Osteoblast (primary cell): ENCODE data around the gene MPO. TPM values are rescaled to one million over a fixed set of nuclear protein-coding genes. Genes with fewer than 3 reads are reported as not detected.

Experiments used
- DNase-seq: peaks from one replicate; pipeline ENCODE4 v3.0.0; 2011; ENCODE audit warnings: low spot score, mixed read lengths; ENCODE audit not compliant: insufficient read length; ENCODE audit errors: missing footprints
- H2AFZ ChIP-seq: 2 replicates; pipeline ENCODE4 v1.6.0; 2011; ENCODE audit warnings: mild to moderate bottlenecking, low read length
- H3K27ac ChIP-seq: 2 replicates; pipeline ENCODE4 v1.5.1; 2011; ENCODE audit warnings: mild to moderate bottlenecking, low read depth, low read length, moderate library complexity
- H3K27me3 ChIP-seq: 2 replicates; pipeline ENCODE4 v1.6.0; 2012; ENCODE audit warnings: mild to moderate bottlenecking, control low read depth, inconsistent platforms, low read length, moderate library complexity; ENCODE audit not compliant: insufficient read depth
- H3K36me3 ChIP-seq: 2 replicates; pipeline ENCODE4 v1.5.1; 2011; ENCODE audit warnings: mild to moderate bottlenecking, low read length, control low read depth, moderate library complexity; ENCODE audit not compliant: insufficient read depth
- H3K4me1 ChIP-seq: 2 replicates; pipeline ENCODE4 v1.5.1; 2011; ENCODE audit warnings: mild to moderate bottlenecking, low read length, control low read depth, moderate library complexity; ENCODE audit not compliant: insufficient read depth
- H3K4me2 ChIP-seq: 2 replicates; pipeline ENCODE4 v1.6.0; 2011; ENCODE audit warnings: mild to moderate bottlenecking, low read length; ENCODE audit not compliant: insufficient read depth
- H3K4me3 ChIP-seq: fragments of 200-600 bp; sonication (generic); 3 replicates; pipeline ENCODE4 v1.5.1; 2012; ENCODE audit warnings: mild to moderate bottlenecking, low read length, inconsistent platforms; ENCODE audit not compliant: insufficient read depth
- H3K79me2 ChIP-seq: 2 replicates; pipeline ENCODE4 v1.6.0; 2012; ENCODE audit warnings: mild to moderate bottlenecking, low read length, control low read depth, inconsistent platforms; ENCODE audit not compliant: insufficient read depth
- H3K9me3 ChIP-seq: 2 replicates; pipeline ENCODE4 v1.5.1; 2011; ENCODE audit warnings: low read depth, low read length, control low read depth
- H4K20me1 ChIP-seq: 2 replicates; pipeline ENCODE4 v1.6.0; 2012; ENCODE audit warnings: mild to moderate bottlenecking, low read length, control low read depth; ENCODE audit not compliant: insufficient read depth
- CTCF ChIP-seq: IDR thresholded peaks from 2 replicates; pipeline ENCODE4 v1.5.1; 2011; ENCODE audit warnings: mild to moderate bottlenecking, low read depth, low read length, moderate library complexity; ENCODE audit errors: extremely low read depth
- total RNA-seq: library from RNA; depleted of rRNA; stranded (reverse); fragments of >200 nt; gene quantifications from 2 replicates; pipeline ENCODE4 v1.2.3, GENCODE V29; 2012

The MPO gene
- total RNA-seq, 1 donor, result under 0.01 TPM

GRCh38 chr17:58268774-58269556 lies 11.8 kb downstream of the MPO start:
- DNase-seq, result peak; percentile 41
- H3K27ac ChIP-seq, result no peak overlapping the region
- no peaks in the 10 kb centered on the region for H3K4me1 ChIP-seq
- no peaks in the 10 kb centered on the region for H3K36me3 ChIP-seq
- no peak overlapping the region for H3K4me2 ChIP-seq
- no peaks in the 10 kb centered on the region for H3K79me2 ChIP-seq
- no peak overlapping the region for H2AFZ ChIP-seq
- TF ChIP-seq CTCF, result no peak
- peaks cover 4% of the 10 kb centered on the region for H3K27me3 ChIP-seq
- H3K9me3 ChIP-seq, result no peaks in the 10 kb centered on the region
- no peak overlapping the region for H3K4me3 ChIP-seq
- no peaks in the 10 kb centered on the region for H4K20me1 ChIP-seq

GRCh38 chr17:58268326-58268725 lies 12.4 kb downstream of the MPO start:
- DNase-seq, result peak; percentile 52
- no peaks in the 10 kb centered on the region for H4K20me1 ChIP-seq
- H3K36me3 ChIP-seq, result no peaks in the 10 kb centered on the region
- no peaks in the 10 kb centered on the region for H3K79me2 ChIP-seq
- no peaks in the 10 kb centered on the region for H3K9me3 ChIP-seq
- H3K27ac ChIP-seq, result no peak overlapping the region
- no peak overlapping the region for H2AFZ ChIP-seq
- no peak for TF ChIP-seq CTCF
- H3K4me3 ChIP-seq, result no peak overlapping the region
- no peak overlapping the region for H3K4me2 ChIP-seq
- H3K4me1 ChIP-seq, result no peaks in the 10 kb centered on the region
- H3K27me3 ChIP-seq, result peaks cover 7% of the 10 kb centered on the region

GRCh38 chr17:58267347-58268324 lies 13.1 kb downstream of the MPO start:
- H2AFZ ChIP-seq, result no peak overlapping the region
- no peak overlapping the region for H3K4me3 ChIP-seq
- H3K9me3 ChIP-seq, result no peaks in the 10 kb centered on the region
- no peak overlapping the region for H3K27ac ChIP-seq
- no peaks in the 10 kb centered on the region for H3K36me3 ChIP-seq
- peaks cover 11% of the 10 kb centered on the region for H3K27me3 ChIP-seq
- no peaks in the 10 kb centered on the region for H3K4me1 ChIP-seq
- H3K79me2 ChIP-seq, result no peaks in the 10 kb centered on the region
- no peak for TF ChIP-seq CTCF
- no peak overlapping the region for H3K4me2 ChIP-seq
- DNase-seq, result peak; percentile 61
- H4K20me1 ChIP-seq, result no peaks in the 10 kb centered on the region
